Endothelial cell of umbilical vein (primary cell): ENCODE measurements around the gene SYCP1. TPM values are rescaled to one million over a fixed set of nuclear protein-coding genes. Genes with fewer than 3 reads are reported as not detected.

Experiments
- BruUV-seq: library from RNA; stranded (reverse); fragments of 400-500 nt; replicated peaks from 2 replicates; lab custom pipeline; 2021; lab: Mats Ljungman, UMichigan
- CTCF ChIA-PET: fragments of 300-600, 350-600 bp; sonication (Branson Sonifier 250); formaldehyde crosslinking; loops from one replicate; lab custom pipeline; 2021; ENCODE audit warnings: antibody characterized with exemption, inconsistent platforms; lab: Charles Lee
- POLR2A ChIA-PET: fragments of 300-600, 350-600 bp; sonication (Branson Sonifier 250); formaldehyde crosslinking; loops from one replicate; lab custom pipeline; 2021; ENCODE audit warnings: antibody characterized with exemption, inconsistent platforms; lab: Charles Lee
- DNase-seq: peaks from one replicate; pipeline ENCODE4 v3.0.0-alpha.2; 2011; ENCODE audit warnings: low read depth, low spot score
- FAIRE-seq: peaks from 2 replicates; lab custom pipeline; 2011; peaks lifted over from hg19 to GRCh38; lab: Jason Lieb, UNC
- H2AFZ ChIP-seq: 2 replicates; pipeline ENCODE4 v1.6.0; 2012; ENCODE audit warnings: low read depth, low read length, control low read depth, inconsistent platforms
- H3K27ac ChIP-seq: 2 replicates; pipeline ENCODE4 v1.5.1; 2011; ENCODE audit warnings: low read depth, mild to moderate bottlenecking, control low read depth, low read length, moderate library complexity; ENCODE audit not compliant: insufficient read depth
- H3K27me3 ChIP-seq, 2 experiments: 2 replicates each; pipeline versions ENCODE4 v1.6.0 to v1.6.1; 2011; ENCODE audit warnings: low read length in 2 of 2, mixed read lengths in 1 of 2; ENCODE audit not compliant: control insufficient read depth in 2 of 2, insufficient read depth in 2 of 2
- H3K36me3 ChIP-seq, 2 experiments: 2 replicates in 1 of 2; 3 replicates in 1 of 2; pipeline ENCODE4 v1.5.1; 2011; ENCODE audit warnings: low read length in 2 of 2, mild to moderate bottlenecking in 1 of 2, moderate library complexity in 1 of 2; ENCODE audit not compliant: control insufficient read depth in 2 of 2, insufficient read depth in 2 of 2; ENCODE audit errors: extremely low read depth in 1 of 2
- H3K4me1 ChIP-seq: 3 replicates; pipeline ENCODE4 v1.5.1; 2011; ENCODE audit warnings: mild to moderate bottlenecking, low read length; ENCODE audit not compliant: control insufficient read depth, insufficient read depth; ENCODE audit errors: extremely low read depth
- H3K4me2 ChIP-seq: 2 replicates; pipeline ENCODE4 v1.6.1; 2011; ENCODE audit warnings: low read length, control low read depth, mixed read lengths; ENCODE audit not compliant: insufficient read depth
- H3K4me3 ChIP-seq, 3 experiments: fragments of 200-600 bp in 1 of 3; sonication (generic), shearing (Covaris generic) in 1 of 3; replicated peaks in 1 of 3; 2 replicates each; pipeline ENCODE4 v1.5.1; 2011 to 2016; ENCODE audit warnings: control low read depth in 3 of 3, low read length in 3 of 3, mild to moderate bottlenecking in 2 of 3, inconsistent platforms in 1 of 3, low read depth in 1 of 3, moderate library complexity in 1 of 3; ENCODE audit not compliant: insufficient read depth in 1 of 3
- H3K79me2 ChIP-seq: 2 replicates; pipeline ENCODE4 v1.6.0; 2012; ENCODE audit warnings: low read length, inconsistent platforms; ENCODE audit not compliant: control insufficient read depth, insufficient read depth
- H3K9ac ChIP-seq: replicated peaks from 2 replicates; pipeline ENCODE3; 2011; ENCODE audit warnings: low read length, control low read depth; ENCODE audit not compliant: insufficient read depth; ENCODE audit errors: extremely low read depth
- H3K9me1 ChIP-seq: replicated peaks from 3 replicates; pipeline ENCODE4 v1.6.0; 2011; ENCODE audit warnings: mild to moderate bottlenecking, low read length; ENCODE audit not compliant: control insufficient read depth, insufficient read depth; ENCODE audit errors: extremely low read depth
- H3K9me3 ChIP-seq: replicated peaks from 2 replicates; pipeline ENCODE4 v1.5.1; 2012; ENCODE audit warnings: low read length, inconsistent platforms; ENCODE audit not compliant: control insufficient read depth, insufficient read depth
- H4K20me1 ChIP-seq: replicated peaks from 2 replicates; pipeline ENCODE3; 2011; ENCODE audit warnings: mild to moderate bottlenecking, low read length; ENCODE audit not compliant: control insufficient read depth, insufficient read depth; ENCODE audit errors: extremely low read depth
- EZH2 ChIP-seq: IDR thresholded peaks from 2 replicates; pipeline ENCODE4 v1.6.1; 2012; ENCODE audit warnings: borderline replicate concordance, low read depth, mild to moderate bottlenecking, moderate library complexity, low read length, inconsistent platforms; ENCODE audit not compliant: severe bottlenecking
- FOS ChIP-seq: IDR thresholded peaks from 2 replicates; pipeline ENCODE4 v1.6.1; 2011; ENCODE audit warnings: mild to moderate bottlenecking, low read length, moderate library complexity, borderline replicate concordance; ENCODE audit not compliant: insufficient read depth
- GATA2 ChIP-seq: IDR thresholded peaks from 2 replicates; pipeline ENCODE4 v1.7.0; 2011; ENCODE audit warnings: low read depth, mild to moderate bottlenecking, moderate library complexity, mixed read lengths, low read length; ENCODE audit not compliant: insufficient read length, insufficient read depth
- JUN ChIP-seq: IDR thresholded peaks from 2 replicates; pipeline ENCODE4 v1.6.1; 2011; ENCODE audit warnings: borderline replicate concordance, low read depth; ENCODE audit not compliant: insufficient read length, insufficient read depth
- MYC ChIP-seq: IDR thresholded peaks from one replicate; pipeline ENCODE4 v1.6.1; 2011; ENCODE audit warnings: mild to moderate bottlenecking, low read depth, low read length
- POLR2A ChIP-seq: IDR thresholded peaks from 2 replicates; pipeline ENCODE4 v1.6.1; 2012; ENCODE audit warnings: low read depth, mild to moderate bottlenecking, control low read depth, low read length
- POLR2AphosphoS5 ChIP-seq: IDR thresholded peaks from 2 replicates; pipeline ENCODE4 v1.6.1; 2012; ENCODE audit warnings: low read depth, mild to moderate bottlenecking, control low read depth, low read length, moderate library complexity; ENCODE audit not compliant: insufficient read depth
- dilution Hi-C: fragments of 300-500 bp; cut with MboI; formaldehyde crosslinking; loops from one replicate; pipeline ENCODE4 v1.15.0; 2019; ENCODE audit warnings: low sequenced_read_pairs; ENCODE audit not compliant: extremely low pct_ligation_motif_present
- intact Hi-C: fragments of 100-400 bp; cut with micrococcal nuclease; formaldehyde crosslinking; loops from one replicate; pipeline ENCODE4 v1.10.0; 2022
- polyA plus RNA-seq, 4 experiments: library from polyadenylated mRNA; depleted of rRNA in 3 of 4; stranded (reverse) in 3 of 4; unstranded in 1 of 4; fragments of >200 nt; gene quantifications; 2 replicates each; pipeline versions ENCODE4 v1.2.1 to v1.2.3, GENCODE V29; 2011 to 2012; ENCODE audit warnings: missing spikeins in 1 of 4
- total RNA-seq: library from RNA; stranded (reverse); gene quantifications from 2 replicates; pipeline ENCODE4 v1.2.3, GENCODE V29; 2021
- TF ChIP-seq, protein P1 (sequence below): IDR thresholded peaks from 2 replicates; pipeline ENCODE4 v1.6.1; 2011; ENCODE audit not compliant: insufficient read depth, insufficient read length
- TF ChIP-seq, protein P2 (sequence below), 2 donors: IDR thresholded peaks; 1 replicate in 1 of 2; 2 replicates in 1 of 2; pipeline ENCODE4 v1.5.1; 2011; ENCODE audit warnings: low read length in 2 of 2, mild to moderate bottlenecking in 2 of 2, moderate library complexity in 2 of 2, control low read depth in 1 of 2, inconsistent platforms in 1 of 2, low read depth in 1 of 2; ENCODE audit not compliant: insufficient read depth in 1 of 2; ENCODE audit errors: extremely low read depth in 1 of 2

Gene SYCP1
- total and polyA plus RNA-seq, 2 donors (not counting 3 experiments of a cell fraction or from before 2014, with no cell fraction given): not detected

- intact Hi-C loops (loop anchor here (5.0 to 10.0 kb wide), 3 partner anchors 488 to 632 kb away; no protein-coding TSS in a partner anchor), dilution Hi-C loops (no loop called here)
- BruUV-seq: no TSS peak
- POLR2A ChIA-PET: no interaction called here
- Histone ChIP-seq H3K27me3 (peaks cover 0 to 10% of the 10 kb centered on the region in 2 experiments), H2AFZ (no peak overlapping the region), H3K4me3 (no peak overlapping the region), H3K36me3 (no peaks in the 10 kb centered on the region), H3K4me2 (no peak overlapping the region), H3K79me2 (no peaks in the 10 kb centered on the region), H3K27ac (no peak overlapping the region), H3K9me1 (no peaks in the 10 kb centered on the region), H3K9me3 (no peaks in the 10 kb centered on the region), H3K9ac (no peak overlapping the region), H3K4me1 (no peaks in the 10 kb centered on the region), H4K20me1 (no peaks in the 10 kb centered on the region)
- FAIRE-seq: no peak
- no peak for TF ChIP-seq GATA2
- TF ChIP-seq POLR2AphosphoS5: no peak
- TF ChIP-seq, protein P1, sequence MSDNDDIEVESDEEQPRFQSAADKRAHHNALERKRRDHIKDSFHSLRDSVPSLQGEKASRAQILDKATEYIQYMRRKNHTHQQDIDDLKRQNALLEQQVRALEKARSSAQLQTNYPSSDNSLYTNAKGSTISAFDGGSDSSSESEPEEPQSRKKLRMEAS: no peak
- TF ChIP-seq EZH2: no peak
- TF ChIP-seq POLR2A: no peak
- no peak for TF ChIP-seq MYC
- no peak for TF ChIP-seq FOS
- no peak for TF ChIP-seq JUN
- TF ChIP-seq, protein P2, sequence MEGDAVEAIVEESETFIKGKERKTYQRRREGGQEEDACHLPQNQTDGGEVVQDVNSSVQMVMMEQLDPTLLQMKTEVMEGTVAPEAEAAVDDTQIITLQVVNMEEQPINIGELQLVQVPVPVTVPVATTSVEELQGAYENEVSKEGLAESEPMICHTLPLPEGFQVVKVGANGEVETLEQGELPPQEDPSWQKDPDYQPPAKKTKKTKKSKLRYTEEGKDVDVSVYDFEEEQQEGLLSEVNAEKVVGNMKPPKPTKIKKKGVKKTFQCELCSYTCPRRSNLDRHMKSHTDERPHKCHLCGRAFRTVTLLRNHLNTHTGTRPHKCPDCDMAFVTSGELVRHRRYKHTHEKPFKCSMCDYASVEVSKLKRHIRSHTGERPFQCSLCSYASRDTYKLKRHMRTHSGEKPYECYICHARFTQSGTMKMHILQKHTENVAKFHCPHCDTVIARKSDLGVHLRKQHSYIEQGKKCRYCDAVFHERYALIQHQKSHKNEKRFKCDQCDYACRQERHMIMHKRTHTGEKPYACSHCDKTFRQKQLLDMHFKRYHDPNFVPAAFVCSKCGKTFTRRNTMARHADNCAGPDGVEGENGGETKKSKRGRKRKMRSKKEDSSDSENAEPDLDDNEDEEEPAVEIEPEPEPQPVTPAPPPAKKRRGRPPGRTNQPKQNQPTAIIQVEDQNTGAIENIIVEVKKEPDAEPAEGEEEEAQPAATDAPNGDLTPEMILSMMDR (IDR thresholded peaks at IDR 0.05; ENCODE audit: extremely low read depth in 1 of 2, insufficient read depth in 1 of 2, low read depth in 1 of 2, low read length in 2 of 2): no peak
- CTCF ChIA-PET: interaction anchor here (0.6 to 3.8 kb wide), 10 partner anchors 10 to 619 kb away, joined by 3 to 48 read pairs (median 5); no protein-coding TSS in a partner anchor
- DNase-seq: no peak
These were observed 122.2 kb downstream of the SYCP1 start for GRCh38 chr1:114976891-114977290.
